HG03045 (cell line): ENCODE measurements around the gene CRP.
"Not testable (repeated sequence)": the region's sequence is repeated elsewhere in the genome, so short reads cannot be mapped to it uniquely, and the experiment has no call there.

ENCODE experiments used
- ATAC-seq: cut with Tn5 transposase; IDR thresholded peaks from one replicate; pipeline ENCODE4 v1.9.1; 2021; ENCODE audit warnings: mild to moderate bottlenecking, moderate library complexity; ENCODE audit not compliant: unreplicated experiment

Gene CRP

DNA sequence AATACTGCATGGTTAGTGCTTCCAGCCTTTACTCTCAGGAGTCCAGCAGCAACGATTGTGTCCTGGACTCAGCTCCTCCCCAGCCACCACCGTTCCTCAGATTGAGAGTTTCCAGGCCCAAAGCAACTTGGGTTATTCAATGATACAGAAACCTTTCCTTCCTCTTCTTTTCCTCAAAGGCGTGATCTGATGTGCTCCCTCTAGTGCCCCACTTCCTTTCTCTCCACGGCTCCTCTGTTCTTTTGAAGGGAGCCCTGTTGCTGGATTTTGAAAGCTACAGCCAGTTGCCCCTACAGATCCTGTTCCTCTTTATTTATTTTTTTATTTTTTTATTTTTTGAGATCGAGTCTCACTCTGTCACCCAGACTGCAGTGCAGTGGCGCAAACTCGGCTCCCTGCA, 14.1 kb downstream of the CRP start:
- ATAC-seq, result no peak

DNA sequence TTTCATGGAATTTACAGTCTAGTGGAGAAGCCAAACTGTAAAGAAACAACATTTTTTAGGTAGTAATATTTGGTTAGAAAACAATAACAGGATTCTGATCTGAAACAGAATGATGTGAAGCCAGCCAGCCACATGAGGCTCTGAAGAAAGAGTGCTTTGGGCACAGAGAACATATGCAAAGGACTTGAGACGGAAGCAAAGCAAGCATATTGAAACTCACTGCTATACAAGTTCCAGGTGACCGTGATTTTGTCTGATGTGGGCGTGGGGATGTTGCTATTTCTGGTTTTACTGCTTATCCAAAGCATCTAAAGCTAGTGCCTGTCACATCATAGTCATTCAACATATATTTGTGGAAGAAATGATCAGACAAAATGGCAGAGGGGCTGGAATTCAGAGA, 14.7 kb downstream of the CRP start:
- no peak for ATAC-seq

DNA sequence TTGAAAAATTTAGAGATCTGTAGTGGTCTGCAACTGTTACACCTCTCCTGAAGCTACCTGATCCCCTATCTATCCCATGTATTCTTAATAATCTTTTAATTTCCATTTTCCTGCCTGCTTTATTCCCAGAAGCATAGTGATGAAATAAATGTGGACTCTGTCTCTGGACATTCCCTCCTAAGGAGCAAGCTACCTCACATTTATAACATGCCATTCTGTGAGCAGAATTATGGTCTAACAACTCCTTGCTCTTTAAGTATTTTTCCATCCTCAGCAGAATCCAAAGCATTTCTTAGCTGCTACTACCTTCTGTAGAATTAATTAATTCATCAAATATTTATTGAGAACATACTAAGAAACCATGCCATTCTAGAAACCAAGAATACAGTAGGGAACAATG, 15.1 kb downstream of the CRP start:
- no peak for ATAC-seq

DNA sequence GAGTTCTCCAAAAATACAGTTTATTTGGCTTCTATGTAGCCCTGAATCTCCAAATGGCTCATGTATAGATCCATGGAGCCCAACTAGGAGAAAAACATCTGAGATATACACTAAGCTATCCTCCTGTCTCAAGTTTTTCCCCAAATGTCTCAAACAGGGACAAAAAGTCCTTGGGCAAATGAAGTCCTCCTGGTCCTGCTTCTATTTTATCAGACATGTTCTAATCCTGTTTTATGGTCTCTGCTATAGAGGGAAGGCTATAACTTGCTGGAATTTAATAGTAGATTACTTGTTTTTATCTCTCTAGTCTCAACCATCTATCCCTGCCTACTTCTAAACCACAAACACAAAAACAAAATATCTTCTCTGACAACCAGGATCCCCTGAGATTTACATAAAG, 26.9 kb downstream of the CRP start:
- ATAC-seq, result no peak

DNA sequence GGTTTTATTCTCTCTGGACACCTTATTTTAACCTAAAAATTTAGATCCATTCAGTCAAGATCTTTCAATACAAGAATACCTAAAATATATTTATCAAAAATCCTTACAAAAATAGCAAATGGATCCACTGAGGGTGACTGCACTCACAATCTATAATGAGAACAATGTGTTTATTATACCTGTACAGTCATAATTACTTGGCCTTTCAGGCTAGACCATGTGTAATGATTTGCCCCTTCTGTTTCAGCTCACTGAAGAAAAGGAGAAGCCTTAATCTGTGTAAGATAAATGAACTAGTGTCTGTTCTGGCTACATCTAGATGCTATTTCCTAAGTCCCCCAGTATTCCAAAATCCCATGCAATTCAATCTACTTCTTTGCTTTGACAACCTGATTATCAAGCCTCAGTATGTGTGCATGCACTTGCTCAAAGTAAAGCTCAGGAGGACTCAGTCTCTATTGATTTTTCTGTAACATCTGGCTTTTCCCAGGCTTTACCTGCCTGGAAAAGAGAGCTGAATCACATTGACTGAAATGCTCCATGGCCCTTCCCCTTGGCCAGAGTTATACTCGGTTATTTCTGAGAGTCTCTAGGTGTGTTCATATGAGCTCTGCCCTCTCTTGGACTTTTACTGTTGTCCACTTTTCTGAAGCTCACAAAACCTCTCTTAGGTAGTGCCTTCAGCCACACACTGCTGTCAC, 27.6 kb downstream of the CRP start:
- no peak for ATAC-seq

DNA sequence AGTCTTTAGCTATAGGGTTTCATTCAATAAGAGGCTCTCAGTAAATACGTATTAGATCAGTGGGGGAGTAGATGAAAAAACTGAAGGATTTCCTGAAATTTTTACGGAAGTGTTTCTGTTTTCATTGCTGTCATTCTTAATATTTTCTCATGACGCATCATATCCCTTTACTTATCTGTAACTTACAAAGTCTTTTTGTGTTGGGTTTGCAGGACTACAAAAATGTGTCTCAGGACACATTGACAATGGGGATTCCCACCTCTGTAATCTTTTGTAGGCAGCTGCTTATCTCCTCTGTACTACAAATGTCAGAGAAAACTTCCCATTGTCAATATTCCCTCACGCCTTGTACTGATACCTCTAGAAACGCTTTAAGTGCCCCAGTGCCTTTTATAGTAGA, 35.5 kb downstream of the CRP start:
- ATAC-seq, result no peak

DNA sequence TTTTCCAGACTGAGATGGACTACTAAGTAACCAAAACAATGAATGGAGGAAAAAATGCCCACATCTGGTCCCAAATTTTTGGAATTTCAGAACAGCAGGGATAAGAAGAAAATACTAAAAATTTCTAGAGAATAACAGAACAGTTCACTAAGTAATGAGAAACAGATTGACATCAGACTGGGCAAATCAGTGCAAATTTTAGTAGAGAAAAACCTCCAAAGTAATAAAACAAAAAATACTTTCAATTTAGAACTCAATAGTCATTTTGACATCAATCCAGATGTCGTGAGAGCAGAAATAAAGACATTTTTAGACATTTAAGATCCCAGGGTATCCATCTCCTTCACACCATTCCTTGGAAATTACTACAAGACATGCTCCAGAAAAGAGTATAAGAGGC, 39.3 kb downstream of the CRP start:
- ATAC-seq, result no peak

DNA sequence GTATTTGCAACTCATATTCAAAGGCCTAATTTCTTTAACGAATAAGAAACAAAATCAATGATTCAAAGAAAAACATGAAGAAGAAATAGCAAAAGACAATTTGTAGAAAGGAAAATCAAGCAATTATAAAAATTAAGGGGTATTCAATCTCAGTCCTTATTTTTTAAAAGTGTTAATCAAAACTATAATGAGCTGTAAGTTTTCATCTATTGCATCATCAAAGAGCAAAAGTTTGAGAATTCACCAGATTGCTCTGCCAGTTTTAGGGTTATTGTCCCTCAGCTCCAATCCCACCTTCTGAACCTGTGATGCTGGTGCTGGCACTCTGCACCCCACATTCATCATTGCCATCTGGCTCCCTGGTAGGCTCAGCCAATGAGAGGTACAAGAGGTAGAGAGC, 42.0 kb downstream of the CRP start:
- ATAC-seq, result not testable (repeated sequence)

DNA sequence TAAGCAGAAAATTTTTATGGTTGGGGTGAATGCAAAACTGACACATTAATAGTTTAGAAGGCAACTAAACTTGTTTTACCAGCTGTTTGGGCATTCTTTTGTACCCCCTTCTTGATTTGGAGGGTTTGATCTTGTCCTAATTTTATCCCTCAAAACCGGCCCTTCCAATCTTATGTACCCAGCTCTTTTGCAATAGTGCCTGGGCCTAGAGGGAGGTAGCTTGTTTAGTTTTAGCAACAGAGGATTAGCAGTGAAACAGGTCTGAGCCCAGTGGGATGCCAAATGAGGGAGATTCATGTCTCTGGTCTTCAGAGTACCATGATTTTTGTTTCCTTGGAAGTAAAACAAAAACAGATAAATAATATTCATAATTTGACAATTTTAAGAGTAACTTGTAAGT, 45.1 kb downstream of the CRP start:
- ATAC-seq, result no peak

DNA sequence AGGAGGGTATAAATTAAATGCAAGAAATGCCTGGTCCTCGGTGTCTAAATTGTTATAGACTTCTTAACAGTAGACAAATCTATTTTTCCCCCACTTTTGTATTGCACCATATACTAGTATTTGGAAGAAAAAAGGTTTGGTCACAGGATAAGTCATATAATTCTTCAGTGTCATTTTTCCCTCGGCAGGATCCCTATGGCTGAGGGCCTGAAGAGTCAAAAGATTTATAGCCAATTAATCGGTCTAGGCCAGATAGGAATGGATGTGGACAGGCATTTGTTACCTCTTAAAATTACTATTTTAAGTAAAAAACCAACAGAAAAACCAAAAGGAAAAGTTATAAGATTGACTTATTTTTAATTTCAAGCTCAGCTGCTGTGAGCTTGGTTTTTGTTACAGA, 45.6 kb downstream of the CRP start:
- ATAC-seq, result no peak

DNA sequence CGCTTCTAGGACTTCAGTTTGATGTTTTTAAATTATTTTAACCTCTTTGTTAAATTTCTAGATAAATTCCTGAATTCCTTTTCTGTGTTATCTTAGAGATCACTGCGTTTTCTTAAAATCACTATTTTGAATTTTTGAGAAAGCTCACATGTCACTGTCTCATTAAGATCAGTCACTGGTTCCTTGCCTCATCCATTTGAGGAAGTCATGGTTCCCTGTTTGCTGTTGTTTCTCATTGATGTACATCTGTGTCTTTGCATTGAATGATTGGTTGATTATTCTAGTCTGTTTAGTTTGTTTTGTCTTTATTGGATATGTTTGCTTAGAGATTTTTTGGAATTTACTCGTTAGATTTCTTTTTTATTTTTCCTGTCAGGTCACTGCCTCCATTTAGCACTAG, 50.1 kb downstream of the CRP start:
- no peak for ATAC-seq

DNA sequence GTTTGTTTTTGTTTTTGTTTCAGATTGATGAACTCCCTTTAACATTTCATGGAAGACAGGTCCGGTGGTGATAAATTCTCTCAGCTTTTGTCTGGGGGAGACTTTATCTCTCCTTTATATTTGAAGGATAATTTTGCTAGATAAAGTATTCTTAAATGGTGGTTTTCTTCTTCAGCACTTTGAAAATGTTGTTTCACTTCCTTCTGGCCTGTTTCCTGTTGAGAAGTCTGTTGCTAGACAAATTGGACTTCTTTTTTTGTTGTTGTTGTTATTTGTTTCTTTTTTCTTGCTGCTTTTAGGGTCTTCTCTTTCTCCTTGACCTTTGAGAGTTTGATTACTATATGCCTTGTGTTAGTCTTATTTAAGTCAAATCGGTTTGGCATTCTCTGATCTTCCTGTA, 50.8 kb downstream of the CRP start:
- no peak for ATAC-seq
